Dermis microvascular lymphatic vessel endothelial cell (primary cell): Measurements from ENCODE around the gene RBM20. TPM values are rescaled to one million over a fixed set of nuclear protein-coding genes. Genes with fewer than 3 reads are reported as not detected.

Experiments
- DNase-seq, 2 donors: peaks; one replicate each; pipeline versions ENCODE4 v3.0.0 to v3.0.0-alpha.2; 2010; ENCODE audit warnings: low read depth in 2 of 2
- total RNA-seq: library from RNA; depleted of rRNA; stranded (reverse); fragments of >200 nt; gene quantifications from 2 replicates; pipeline ENCODE4 v1.2.1, GENCODE V29; 2014

Gene RBM20
- total RNA-seq, 1 donor from 2014 or later, result 0.77 TPM

DNA sequence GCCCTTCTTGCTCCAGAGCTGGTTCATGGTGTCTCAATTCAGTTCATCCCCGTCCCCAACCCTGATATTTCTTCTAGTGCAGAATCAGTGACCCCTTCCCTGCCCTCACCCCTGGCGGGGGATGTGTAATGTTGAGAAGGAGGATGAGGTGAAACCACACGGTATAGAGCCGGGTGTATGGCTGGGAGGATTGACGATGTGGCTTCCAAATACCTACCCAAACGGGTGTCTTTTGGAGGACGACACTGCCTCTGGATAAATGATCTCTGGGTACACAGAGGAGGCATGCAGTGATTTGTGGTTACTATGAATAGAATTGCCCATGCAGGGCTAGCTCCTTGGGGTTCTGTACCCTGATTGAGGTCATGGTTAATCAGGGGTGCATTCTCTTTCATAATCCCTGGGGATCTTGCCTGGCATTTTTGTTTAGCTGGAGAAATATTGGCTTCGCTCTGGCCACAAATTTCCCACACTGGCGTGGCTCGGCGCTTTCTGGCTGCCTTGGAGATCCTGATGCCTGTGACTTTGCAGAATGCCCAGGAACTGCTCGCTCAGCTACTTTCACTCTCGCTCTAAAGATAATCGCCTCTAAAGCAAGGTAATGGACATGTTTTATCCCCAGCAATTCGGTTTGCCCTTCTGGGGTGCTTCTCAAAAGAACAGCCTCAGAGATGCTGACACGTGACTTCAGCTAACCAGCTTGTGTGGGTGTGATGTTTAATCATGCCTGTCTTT, 89.2 kb downstream of the RBM20 start:
- no peak for DNase-seq

DNA sequence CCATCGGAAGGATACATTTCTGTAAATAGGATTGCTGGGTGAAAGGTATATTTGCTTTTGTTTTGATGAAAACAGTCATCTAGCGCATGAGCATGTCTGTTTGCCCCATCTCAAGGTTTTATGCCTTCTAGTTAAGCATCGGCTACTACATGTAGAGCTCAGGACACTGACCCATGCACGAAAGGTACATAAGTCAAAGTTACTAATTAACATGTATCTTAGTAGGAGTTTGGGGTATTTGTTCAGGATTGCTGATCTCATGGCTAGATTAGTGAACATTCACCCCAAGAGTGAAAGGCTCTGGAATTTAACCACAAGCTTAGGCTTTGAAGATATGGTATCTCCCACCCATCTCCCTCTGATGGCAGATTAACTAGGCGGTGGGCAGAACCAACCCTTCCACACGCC, 91.5 kb downstream of the RBM20 start:
- DNase-seq, result no peak

DNA sequence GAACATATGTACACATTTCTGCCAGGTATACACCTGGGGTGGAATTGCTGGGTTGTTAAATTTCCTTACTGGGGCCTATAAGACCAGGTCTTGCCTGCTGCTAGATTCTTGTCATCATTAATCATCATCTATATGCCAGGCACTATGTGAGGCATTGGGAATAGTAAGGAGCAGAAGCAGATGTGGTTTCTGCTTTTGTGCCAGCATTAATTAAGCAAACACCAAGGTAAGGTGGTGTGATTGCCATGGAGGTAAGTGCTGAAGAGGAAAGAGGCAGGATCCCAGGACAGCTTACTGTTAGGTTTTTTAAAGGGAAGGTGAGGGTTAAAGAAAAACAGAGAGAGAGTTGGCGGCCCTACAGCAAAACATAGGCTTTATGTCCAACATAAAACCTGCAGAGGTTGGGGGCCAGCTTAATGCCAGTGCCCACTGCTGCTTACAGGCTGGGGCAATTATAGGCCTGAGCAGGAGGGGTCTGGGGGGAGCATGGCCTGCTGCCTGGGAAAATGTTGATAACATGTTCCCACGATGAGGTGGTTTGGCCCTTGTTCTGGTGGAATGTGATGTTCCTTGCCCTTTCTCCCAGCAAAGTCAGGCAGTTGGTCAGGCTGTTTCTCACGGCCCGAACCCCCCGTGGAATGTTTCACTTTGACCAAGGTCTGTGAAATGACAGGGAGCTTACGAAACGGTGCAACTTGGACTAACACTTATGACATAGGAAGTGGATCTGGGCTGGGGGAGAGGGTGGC, 93.9 kb downstream of the RBM20 start:
- no peak for DNase-seq

DNA sequence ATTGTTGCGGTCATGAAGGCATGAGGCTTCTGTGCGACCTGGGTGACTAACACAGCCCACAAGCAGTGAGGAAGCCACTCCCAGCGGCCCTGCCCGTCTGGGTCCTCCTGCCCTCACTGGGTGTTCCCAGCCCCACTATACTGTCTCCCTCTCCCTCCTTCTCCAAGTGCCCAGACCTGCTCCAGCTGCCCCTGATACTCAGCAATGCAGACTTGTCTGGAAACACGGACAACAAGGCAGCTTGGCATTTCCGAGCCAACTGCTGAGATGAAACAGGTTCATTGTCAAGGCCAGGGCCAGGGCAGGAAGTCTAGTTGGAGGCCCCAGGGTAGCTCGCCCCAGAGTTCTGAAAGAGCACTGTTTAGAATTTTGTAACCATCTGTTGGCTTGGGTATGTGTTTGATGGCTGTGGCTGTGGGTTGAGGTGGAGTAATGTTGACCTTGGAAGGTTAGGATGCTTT, 95.7 kb downstream of the RBM20 start:
- DNase-seq, result no peak

DNA sequence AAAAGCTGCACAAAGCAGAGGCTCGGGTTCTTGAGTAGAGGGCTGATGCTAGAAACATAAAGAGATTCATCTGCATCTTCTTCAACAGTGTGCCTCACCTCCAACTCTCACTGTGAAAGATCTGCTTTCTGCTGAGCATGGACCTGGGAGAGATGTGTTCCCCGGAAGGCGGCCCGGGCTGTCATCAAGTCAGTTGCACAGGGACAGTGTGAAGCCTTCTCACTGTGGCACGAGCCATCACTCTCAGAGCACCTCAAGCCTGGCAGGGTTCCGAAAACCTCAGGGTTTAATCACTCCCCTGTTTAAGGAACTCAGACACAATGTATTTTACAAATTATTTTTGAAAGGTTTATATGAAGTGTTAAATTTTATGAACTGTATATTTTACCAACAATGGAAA, 98.7 kb downstream of the RBM20 start:
- no peak for DNase-seq

DNA sequence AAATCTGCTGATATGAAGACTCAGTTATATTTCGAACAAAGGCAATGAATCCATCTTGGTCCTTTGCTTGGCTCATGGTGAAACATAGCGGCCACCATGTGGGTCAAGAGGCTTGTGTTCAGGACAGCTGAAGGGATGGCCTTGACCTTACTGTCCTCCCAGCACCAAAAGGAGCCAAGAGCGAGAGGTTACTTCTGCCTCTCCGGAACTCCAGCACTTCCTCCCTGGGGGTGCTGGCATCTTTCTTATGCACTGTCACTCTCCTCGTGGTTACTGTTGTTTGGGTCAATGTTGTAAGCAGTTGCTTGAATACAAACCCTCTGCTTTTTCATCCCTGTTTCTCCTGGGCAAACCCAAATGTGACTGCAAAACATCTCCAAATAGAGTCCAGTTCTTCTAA, 100.6 kb downstream of the RBM20 start:
- no peak for DNase-seq

DNA sequence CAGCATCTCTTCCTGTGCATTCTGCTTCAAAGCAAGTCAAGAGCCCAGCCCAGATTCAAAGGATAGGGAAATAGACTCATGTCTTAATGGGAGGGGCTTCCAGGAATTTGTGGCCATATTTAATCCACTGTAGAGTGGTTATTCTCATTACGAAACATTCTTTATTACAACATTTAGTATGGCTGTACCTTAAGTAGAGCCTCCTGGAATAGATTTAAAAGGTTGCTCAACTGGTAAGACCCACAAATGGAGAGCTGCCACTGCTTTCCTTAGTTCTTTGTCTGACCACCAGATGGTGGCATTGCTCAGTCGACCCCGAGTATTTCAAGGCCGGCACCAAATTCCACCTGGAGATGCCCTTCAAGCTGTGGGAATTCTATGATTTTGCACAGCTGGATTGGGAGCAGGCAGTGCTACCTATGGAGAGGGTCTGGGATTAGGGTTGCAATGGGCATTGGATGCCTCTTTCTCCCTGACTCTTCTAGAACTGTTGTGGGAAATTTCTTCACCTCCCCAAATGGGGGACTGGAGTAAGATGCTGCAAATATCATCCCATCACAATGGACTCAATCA, 102.2 kb downstream of the RBM20 start:
- peak; percentile 64 to 77 for DNase-seq

DNA sequence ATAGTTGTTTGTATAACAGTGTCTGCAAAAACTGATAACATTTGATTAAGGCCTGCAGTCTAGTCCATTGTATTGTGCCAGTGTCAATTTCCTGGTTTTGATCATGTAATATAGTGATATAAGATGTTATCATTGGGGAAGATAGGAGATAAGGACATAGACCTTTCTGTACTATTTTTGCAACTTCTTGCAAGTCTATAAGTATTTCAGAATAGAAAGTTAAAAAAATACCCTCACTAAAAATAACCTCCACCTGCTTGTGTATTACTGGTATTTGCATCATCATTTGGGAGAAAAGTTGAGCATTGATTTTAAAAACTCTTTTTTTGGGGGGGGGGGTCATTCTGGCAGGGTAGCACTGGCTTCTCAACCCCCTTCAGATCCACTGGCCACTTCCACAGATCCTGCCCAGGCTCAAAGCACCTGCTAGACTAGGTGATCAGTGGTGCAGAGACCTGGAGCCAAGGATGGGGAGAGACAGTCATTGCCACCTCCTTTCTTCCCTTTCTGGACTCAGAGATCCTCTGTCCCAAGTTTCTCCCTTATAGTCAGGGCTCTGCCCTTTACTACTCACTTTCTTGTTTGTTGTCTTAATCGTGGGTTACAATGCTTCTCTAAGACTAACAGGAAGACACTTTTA, 103.0 kb downstream of the RBM20 start:
- no peak for DNase-seq

DNA sequence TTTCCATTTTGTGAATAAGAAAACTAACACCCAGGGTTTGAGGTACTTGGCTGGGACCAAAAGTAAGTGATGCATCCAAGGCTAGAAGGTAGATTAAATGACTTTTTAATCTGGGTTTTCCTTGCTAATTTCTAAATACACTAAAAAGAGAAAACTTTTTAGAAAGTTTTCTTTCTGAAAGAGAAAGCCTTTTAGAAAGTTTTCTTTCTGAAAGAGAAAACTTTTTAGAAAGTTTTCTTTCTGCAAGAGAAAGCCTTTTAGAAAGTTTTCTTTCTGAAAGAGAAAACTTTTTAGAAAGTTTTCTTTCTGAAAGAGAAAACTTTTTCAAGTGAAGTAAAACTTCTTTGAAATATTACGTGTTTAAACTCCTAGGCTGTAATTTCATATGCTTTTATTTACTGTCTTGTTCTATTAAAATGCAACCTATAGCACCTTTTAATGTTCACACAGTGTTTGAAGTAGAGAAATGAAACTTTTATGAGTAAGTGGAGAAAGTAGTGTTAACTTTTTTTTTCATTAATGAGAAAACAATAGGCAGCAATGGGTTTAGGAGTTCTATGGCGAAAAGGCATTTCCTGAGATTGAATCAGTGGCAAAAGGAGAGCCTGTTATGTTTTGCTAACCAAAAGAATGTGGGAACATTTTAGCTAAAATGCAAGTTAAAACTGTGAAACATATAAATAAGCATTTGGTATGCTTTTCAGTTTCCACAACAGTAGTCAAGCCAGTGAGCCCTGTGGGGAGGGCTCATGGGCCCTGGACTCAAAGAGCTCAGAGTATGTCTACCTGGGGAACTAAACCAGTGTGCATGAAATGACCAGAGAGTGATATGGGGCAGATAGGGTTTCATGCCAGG, 103.7 kb downstream of the RBM20 start:
- peak; percentile 80 to 82 for DNase-seq

DNA sequence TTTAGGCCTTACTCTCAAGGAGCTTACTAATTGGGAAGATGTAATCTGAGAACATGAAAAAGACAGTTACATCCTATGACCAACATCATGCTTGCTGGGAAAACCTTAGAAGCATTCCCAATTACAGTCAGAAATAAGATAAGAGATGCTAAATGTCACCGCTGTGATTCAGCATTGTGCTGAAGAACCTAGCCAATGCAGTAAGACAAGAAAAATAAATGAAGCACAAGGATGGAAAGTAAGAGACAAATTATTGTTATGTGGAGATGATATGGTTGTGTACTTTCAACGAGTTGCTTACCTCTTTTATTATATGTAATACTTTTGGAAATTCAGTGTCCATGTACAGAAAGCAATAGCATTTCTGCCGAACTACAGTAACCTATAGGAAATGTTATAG, 104.8 kb downstream of the RBM20 start:
- no peak for DNase-seq

DNA sequence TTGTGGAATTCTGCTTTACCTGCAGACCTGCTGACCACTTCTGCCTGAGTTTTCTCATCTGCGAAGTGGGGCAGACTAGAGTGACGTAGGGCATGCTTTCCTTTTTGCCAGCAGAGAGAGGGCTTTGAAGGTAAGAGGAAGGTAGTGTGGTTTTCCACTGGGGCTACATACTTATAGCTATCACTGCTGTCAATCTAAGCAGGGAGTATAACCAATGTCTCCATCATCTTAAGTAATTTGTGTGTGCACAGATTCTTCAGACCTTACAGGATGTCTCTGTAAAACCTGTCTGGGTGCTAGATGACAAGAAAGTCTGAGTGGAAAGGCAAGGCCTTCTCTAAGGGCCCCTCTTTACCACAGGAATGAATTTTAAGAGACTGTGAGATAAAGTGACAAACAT, 106.8 kb downstream of the RBM20 start:
- DNase-seq, result no peak

DNA sequence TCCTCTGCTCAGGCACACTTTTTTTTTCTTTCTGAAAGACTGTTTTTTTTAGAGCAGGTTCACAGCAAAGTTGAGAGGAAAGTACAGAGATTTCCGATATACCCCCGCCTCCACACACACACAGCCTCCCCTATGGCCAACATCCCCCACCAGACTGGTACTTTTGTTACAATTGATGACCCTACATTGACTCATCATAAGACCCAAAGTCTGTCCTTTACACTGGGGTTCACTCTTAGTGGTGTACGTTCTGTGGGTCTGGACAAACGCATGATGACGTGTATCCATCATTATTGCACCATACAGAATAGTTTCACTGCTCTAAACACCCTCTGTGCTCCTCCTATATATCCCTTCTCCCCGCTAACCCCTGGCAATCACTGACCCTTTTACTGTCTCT, 107.7 kb downstream of the RBM20 start:
- DNase-seq, result no peak

DNA sequence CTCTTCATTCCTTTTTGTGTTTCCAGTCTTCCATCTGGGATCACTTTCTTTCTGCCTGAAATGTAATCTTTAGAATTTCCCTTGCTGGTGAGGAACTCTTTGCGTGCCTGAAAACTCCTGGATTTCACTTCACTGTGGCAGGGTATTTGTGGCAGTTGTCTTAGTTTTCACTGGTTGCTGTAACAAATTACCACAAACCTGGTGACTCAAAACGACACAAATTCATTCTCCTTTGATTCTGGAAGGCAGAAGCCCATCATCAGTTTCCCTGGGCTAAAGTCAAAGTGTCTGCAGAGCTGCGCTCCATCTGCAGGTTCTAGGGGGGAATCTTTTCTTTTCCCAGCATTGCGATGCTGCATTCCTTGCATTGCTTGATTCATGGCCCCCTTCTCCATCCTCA, 109.3 kb downstream of the RBM20 start:
- no peak for DNase-seq

DNA sequence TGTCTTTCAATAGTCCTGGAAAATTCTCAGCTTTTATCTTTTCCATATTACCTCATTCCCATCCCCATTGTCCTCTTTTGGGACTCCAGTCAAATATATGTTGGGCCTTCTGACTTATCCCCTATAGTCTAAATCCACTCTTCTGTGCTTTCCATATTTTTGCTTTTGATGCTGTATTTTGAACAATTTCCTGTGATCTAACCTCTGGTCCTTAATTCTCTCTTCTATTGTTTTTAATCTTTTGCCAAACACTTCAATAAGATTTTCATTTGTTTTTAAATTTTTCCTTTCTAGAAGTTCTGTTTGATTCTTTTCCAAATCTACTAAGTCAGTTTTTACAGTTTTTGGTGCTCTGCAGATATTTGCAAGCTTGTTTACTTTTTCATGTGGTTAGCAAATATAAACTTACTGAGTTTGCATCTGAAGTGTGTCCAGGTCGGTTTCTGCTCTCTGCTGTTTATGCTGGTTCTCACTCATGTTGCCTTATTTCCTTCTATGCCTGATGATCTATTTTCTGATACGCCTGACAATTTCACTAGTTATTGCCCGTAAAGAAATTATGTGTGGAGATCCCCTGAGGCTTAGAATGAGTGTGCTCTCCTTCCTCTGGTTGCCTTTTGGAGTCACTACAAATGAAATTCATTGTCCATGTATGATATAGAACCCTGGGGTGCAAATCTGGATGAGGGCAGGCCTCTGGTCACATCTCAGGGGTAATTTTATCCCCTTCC, 110.4 kb downstream of the RBM20 start:
- DNase-seq, result no peak

DNA sequence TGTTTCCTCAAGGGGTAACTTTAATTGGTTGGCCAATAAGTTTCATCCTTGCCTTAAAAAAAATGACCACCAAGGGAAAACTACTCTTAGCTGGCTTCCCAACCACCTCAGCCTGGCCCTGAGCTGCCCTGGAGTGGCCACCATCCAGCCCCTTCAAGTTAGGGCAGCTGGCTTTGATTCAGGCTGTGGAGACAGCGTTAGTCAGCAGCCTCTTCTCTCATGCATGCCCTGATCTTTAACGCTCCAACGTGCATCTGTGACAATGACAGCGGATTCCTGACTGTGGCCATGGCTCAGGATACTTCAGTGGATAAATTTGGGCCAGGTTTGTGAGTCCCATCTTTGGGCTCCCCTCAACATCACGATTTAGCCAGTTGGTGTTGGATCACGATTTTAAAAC, 111.6 kb downstream of the RBM20 start:
- no peak for DNase-seq

DNA sequence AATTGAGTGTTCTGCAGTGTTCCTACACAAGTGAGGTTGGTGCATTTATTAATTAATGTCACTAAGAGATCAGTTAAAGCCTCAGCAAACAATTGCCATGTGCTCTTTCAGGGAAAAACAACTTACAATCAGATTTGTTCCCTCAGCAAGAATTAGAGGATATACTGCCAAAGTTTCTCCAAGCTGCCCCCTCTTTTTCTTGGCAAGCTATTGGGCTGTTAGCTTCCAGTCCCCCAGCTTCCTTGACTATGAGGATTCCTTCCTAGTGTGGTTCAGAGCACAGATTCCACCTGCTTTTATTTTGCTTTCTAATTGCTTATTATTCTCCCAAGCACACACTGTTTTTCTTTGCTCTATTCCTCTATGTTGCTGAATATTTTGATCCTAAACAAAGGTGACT, 112.7 kb downstream of the RBM20 start:
- DNase-seq, result peak in 1 of 2 donors; percentile 67

DNA sequence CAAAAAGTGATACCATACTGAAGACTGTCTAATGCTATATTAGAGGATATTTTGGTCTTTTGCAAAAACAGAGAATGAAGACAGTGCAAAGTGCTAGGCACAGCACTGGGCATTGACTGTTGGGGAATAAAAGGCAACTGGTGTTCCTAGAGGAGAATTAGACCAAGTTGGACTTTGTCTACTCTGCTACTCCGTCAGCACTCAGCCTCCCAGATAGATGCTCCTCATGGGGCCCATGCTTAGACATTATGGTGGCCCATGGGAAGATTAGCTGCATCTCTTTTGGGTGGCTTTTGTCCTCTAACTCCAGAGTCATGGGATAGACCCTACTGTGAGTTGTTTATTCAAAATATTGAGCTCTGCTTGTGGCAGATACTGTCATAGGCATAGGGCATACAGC, 113.5 kb downstream of the RBM20 start:
- no peak for DNase-seq

DNA sequence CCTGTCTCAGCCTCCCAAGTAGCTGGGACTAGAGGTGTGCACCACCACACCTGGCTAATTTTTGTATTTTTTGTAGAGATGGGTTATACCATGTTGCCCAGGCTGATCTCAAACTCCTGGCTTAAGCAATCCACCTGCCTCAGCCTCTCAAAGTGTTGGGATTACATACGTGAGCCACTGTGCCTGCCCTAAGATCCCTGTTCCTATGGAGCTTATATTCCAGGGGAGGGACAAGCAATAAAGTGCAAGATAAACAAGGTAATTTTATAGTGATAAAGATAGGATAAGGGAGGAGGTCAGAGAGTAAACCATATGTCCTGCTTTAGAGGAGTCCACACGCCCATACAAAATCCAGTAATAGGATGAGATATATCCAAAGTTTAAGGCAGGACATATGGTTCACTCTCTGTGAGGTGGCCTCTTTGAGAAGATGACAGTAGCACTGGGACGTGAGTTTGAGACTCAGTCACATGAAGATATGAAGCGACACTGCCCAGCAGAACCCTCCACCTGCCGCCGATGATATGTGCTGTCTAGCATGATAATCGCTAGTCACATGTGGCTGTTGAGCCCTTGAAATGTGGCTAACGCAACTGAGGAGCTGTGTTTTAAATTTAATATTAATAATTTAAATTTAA, 114.1 kb downstream of the RBM20 start:
- no peak for DNase-seq

DNA sequence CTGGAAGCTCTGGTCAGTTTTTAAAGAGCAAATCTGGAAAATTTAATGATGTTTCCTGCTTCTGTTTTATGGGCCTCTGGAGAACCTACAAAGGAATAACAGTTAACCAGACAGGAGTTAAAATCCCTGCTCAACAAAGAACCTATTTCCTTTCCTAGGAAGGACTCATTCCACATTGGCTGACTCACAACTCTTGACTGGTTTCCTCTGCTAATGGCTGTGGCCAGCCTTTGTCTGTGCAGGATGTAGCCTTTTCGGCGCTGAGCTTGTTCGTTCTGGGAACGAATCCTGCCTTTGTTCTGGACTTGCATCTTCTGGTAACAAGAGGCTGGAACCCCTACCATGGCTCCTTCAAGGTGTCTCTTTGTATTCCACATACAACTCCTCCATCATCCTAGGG, 114.8 kb downstream of the RBM20 start:
- DNase-seq, result peak; percentile 43 to 94

DNA sequence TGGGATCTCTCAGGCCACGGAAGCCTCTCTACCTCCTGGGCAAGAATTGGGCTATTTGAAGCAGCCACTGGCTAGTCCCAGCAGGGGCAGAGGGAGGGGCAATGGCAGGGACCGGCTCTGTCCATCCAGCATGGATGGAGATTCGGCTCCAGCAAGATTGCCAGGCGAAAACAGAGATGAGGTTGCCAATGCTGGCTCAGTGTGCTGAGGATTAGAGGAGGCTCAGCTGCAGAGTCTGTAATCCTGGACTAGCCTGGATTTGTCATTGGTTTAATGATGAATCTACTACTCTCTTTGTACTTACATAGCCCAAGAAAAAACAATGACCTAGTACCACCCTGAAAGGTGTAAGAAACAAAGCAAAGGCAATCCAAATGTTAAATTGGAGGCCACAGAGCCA, 115.4 kb downstream of the RBM20 start:
- DNase-seq, result no peak
